ENCODE data around the gene PTPRD.
"Not testable (repeated sequence)": the region's sequence is repeated elsewhere in the genome, so short reads cannot be mapped to it uniquely, and the experiment has no call there.

Gene PTPRD

GRCh38 chr9:9560382-9561035 is 1052.3 kb downstream of the PTPRD start:
- DNase-seq: no peak

GRCh38 chr9:9558907-9559306 is 1053.9 kb downstream of the PTPRD start:
- DNase-seq: no peak

- no peak for DNase-seq
These were observed 1054.9 kb downstream of the PTPRD start for GRCh38 chr9:9557804-9558334.

GRCh38 chr9:9556865-9557803 is 1055.7 kb downstream of the PTPRD start:
- DNase-seq: no peak

GRCh38 chr9:9552665-9553064 is 1060.1 kb downstream of the PTPRD start:
- no peak for DNase-seq

- DNase-seq: no peak
These were observed 1074.0 kb downstream of the PTPRD start for GRCh38 chr9:9538766-9539165.

GRCh38 chr9:9538356-9538755 is 1074.4 kb downstream of the PTPRD start:
- no peak for DNase-seq

- no peak for DNase-seq
These were observed 1076.3 kb downstream of the PTPRD start for GRCh38 chr9:9536523-9536922.

- DNase-seq: no peak
These were observed 1089.2 kb downstream of the PTPRD start for GRCh38 chr9:9523476-9524139.

GRCh38 chr9:9522406-9522805 is 1090.4 kb downstream of the PTPRD start:
- DNase-seq: no peak

GRCh38 chr9:9521033-9521779 is 1091.6 kb downstream of the PTPRD start:
- no peak for DNase-seq

- no peak for DNase-seq
These were observed 1107.9 kb downstream of the PTPRD start for GRCh38 chr9:9504869-9505268.

- no peak for DNase-seq
These were observed 1113.3 kb downstream of the PTPRD start for GRCh38 chr9:9499546-9499945.

GRCh38 chr9:9498846-9499245 is 1114.0 kb downstream of the PTPRD start:
- DNase-seq: no peak

- no peak for DNase-seq
These were observed 1114.7 kb downstream of the PTPRD start for GRCh38 chr9:9498128-9498527.

- DNase-seq: no peak
These were observed 1118.5 kb downstream of the PTPRD start for GRCh38 chr9:9494336-9494735.

GRCh38 chr9:9492506-9492905 is 1120.3 kb downstream of the PTPRD start:
- no peak for DNase-seq

- DNase-seq: no peak
These were observed 1123.6 kb downstream of the PTPRD start for GRCh38 chr9:9489183-9489582.

GRCh38 chr9:9483175-9483574 is 1129.6 kb downstream of the PTPRD start:
- no peak for DNase-seq

GRCh38 chr9:9478741-9479140 is 1134.1 kb downstream of the PTPRD start:
- no peak for DNase-seq

GRCh38 chr9:9469271-9469670 is 1143.5 kb downstream of the PTPRD start:
- no peak for DNase-seq

- DNase-seq: not testable (repeated sequence)
These were observed 1170.9 kb downstream of the PTPRD start for GRCh38 chr9:9441874-9442273.

GRCh38 chr9:9437641-9438040 is 1175.2 kb downstream of the PTPRD start:
- no peak for DNase-seq

Measured in stimulated activated CD4-positive, alpha-beta T cell treated with anti-CD3 and anti-CD28 coated beads, Interleukin-2, amount 100 ng/mL, for 24 hours (primary cell).